Measurements from ENCODE around the gene GIPR.

- no peak for TF ChIP-seq SIN3A (IDR thresholded peaks at IDR 0.05; ENCODE audit: borderline replicate concordance, insufficient read depth, low read depth, low read length)
- TF ChIP-seq CTCF (IDR thresholded peaks at IDR 0.05): no peak
- no peak for TF ChIP-seq POLR2AphosphoS5 (IDR thresholded peaks at IDR 0.05; ENCODE audit: low read depth, low read length)
Measured at GRCh38 chr19:45682908-45683307, 14.9 kb downstream of the GIPR start.
